Cardiac muscle cell (in vitro differentiated cells and primary cell): ENCODE data around the gene NANP. TPM values are rescaled to one million over a fixed set of nuclear protein-coding genes. Genes with fewer than 3 reads are reported as not detected.
"Not testable (repeated sequence)": the region's sequence is repeated elsewhere in the genome, so short reads cannot be mapped to it uniquely, and the experiment has no call there.

ENCODE experiments used
- DNase-seq, 2 donors: peaks; one replicate each; pipeline versions ENCODE4 v3.0.0 to v3.0.0-alpha.2; 2010 to 2017; ENCODE audit warnings: low read depth in 1 of 2, low spot score in 1 of 2
- H3K27ac ChIP-seq: fragments of 200-600 bp; sonication (generic); 2 replicates; pipeline ENCODE4 v1.5.1; 2016
- H3K27me3 ChIP-seq: fragments of 200-600 bp; sonication (generic); 2 replicates; pipeline ENCODE4 v1.6.0; 2016; ENCODE audit warnings: control low read depth
- H3K36me3 ChIP-seq: fragments of 200-600 bp; sonication (generic); 2 replicates; pipeline ENCODE4 v1.5.1; 2016; ENCODE audit warnings: control low read depth
- H3K4me1 ChIP-seq: fragments of 200-600 bp; sonication (generic); 2 replicates; pipeline ENCODE4 v1.8.1; 2017; ENCODE audit warnings: low read depth, mild to moderate bottlenecking, mixed run types
- H3K4me3 ChIP-seq: fragments of 200-600 bp; sonication (generic); 2 replicates; pipeline ENCODE4 v1.5.1; 2016; ENCODE audit warnings: mild to moderate bottlenecking
- H3K9me3 ChIP-seq: fragments of 200-600 bp; sonication (generic); 2 replicates; pipeline ENCODE4 v1.5.1; 2017; ENCODE audit warnings: low read depth, mild to moderate bottlenecking, control low read depth
- polyA plus RNA-seq: library from polyadenylated mRNA; unstranded; fragments of >200 nt; fragmentation: Nextera tagmentation; extraction: Ambion mirVana; gene quantifications from 2 replicates; pipeline ENCODE4 v1.2.1, GENCODE V29; 2016
- total RNA-seq: library from RNA; depleted of rRNA; stranded (reverse); fragments of >200 nt; gene quantifications from 2 replicates; pipeline ENCODE4 v1.2.3, GENCODE V29; 2016
- TF ChIP-seq, protein P1 (sequence below): IDR thresholded peaks from 2 replicates; pipeline ENCODE4 v1.5.1; 2012; ENCODE audit warnings: low read depth, mild to moderate bottlenecking, low read length

NANP gene
- total and polyA plus RNA-seq, 2 experiments from 2014 or later, result 3.7 to 5.7 TPM

GRCh38 chr20:25586877-25587276 is 36.9 kb downstream of the NANP start:
- Histone ChIP-seq H3K27ac (no peak overlapping the region), H3K27me3 (no peaks in the 10 kb centered on the region), H3K4me3 (no peak overlapping the region), H3K9me3 (no peaks in the 10 kb centered on the region), H3K36me3 (no peaks in the 10 kb centered on the region), H3K4me1 (peaks cover 19% of the 10 kb centered on the region)
- TF ChIP-seq, protein P1, sequence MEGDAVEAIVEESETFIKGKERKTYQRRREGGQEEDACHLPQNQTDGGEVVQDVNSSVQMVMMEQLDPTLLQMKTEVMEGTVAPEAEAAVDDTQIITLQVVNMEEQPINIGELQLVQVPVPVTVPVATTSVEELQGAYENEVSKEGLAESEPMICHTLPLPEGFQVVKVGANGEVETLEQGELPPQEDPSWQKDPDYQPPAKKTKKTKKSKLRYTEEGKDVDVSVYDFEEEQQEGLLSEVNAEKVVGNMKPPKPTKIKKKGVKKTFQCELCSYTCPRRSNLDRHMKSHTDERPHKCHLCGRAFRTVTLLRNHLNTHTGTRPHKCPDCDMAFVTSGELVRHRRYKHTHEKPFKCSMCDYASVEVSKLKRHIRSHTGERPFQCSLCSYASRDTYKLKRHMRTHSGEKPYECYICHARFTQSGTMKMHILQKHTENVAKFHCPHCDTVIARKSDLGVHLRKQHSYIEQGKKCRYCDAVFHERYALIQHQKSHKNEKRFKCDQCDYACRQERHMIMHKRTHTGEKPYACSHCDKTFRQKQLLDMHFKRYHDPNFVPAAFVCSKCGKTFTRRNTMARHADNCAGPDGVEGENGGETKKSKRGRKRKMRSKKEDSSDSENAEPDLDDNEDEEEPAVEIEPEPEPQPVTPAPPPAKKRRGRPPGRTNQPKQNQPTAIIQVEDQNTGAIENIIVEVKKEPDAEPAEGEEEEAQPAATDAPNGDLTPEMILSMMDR, result no peak
- no peak for DNase-seq

DNA sequence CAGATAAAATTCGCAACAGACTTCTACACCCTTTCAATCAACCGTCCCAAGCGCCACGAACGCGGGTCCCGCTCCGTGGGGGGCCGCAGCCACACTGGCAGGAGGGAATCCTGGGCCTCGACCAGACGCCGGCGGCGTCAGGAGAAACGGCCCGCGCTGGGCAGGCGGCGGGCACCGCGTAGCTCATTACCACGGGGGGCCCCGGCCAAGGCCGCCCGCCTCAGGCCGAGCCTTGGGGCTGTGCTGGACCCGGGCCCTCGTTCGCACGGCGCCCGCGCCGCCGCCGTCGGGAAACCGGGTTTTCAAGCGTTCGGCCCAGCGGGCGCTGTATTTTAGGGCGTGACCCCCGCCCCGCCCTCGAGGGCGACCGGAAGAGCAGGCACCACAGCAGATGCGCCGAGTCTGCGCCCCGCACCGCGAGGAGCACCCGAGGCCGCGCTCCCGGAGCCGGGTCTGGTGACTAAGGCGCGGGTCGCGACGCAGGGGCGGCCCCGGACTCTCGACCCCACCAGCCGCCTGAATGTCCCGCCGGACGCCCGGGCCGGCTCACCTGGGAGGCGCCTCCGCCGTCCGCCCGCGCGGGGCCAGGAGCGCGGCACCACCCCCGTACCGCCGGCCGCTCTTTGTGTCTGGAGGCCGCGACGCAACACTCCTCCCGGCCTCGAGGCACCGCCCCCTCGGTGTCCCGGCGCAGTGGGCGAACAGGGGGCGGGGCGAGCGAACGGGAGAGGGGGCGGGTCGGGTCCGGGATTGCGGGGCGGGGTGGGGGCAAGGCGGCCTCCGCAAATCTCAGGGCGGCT is 38.7 kb downstream of the NANP start, which contains the start of gene NINL:
TSS of gene NINL (minus strand) at position 627 of the 800 bp plus-strand sequence. CDS start 58,944 bp downstream, outside the sequence.
- H3K4me1 ChIP-seq, result peaks cover 19% of the 10 kb centered on the region
- no peaks in the 10 kb centered on the region for H3K36me3 ChIP-seq
- H3K27ac ChIP-seq, result peak within 1 kb of the TSS; percentile 85
- TF ChIP-seq, protein P1, result no peak
- no peaks in the 10 kb centered on the region for H3K27me3 ChIP-seq
- peak; percentile 77 to 91 for DNase-seq
- H3K4me3 ChIP-seq, result peak within 1 kb of the TSS; percentile 82
- H3K9me3 ChIP-seq, result no peaks in the 10 kb centered on the region

GRCh38 chr20:25583607-25584006 is 40.2 kb downstream of the NANP start:
- H3K36me3 ChIP-seq, H3K27ac ChIP-seq, DNase-seq, H3K4me3 ChIP-seq, H3K27me3 ChIP-seq, H3K9me3 ChIP-seq: not testable (repeated sequence)
- peaks cover 31% of the 10 kb centered on the region for H3K4me1 ChIP-seq

DNA sequence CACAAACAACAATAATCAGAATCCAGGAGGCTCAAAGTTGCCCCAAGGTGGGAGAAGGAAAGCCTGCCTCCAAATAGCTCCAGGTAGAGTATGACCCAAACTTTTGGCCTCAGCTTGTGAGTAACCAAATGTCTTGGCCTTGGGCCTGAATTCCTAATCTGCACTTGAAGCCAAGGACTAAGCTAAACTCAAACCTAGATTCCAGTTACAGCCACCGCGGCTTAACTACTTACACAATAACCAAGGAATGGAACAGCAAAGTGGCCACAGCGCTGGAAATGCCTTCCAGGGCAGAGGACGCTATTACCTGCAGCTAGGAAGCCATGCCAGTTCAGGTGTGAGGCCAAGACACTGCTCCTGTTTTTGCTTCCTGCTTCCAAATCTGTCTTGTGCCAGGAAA is 43.1 kb downstream of the NANP start:
- H3K4me1 ChIP-seq, result peaks cover 31% of the 10 kb centered on the region
- no peaks in the 10 kb centered on the region for H3K27me3 ChIP-seq
- TF ChIP-seq, protein P1, result no peak
- H3K27ac ChIP-seq, result peak overlapping the region; percentile 48
- no peak overlapping the region for H3K4me3 ChIP-seq
- DNase-seq, result peak in 1 of 2 donors; percentile 56
- H3K9me3 ChIP-seq, result no peaks in the 10 kb centered on the region
- no peaks in the 10 kb centered on the region for H3K36me3 ChIP-seq

DNA sequence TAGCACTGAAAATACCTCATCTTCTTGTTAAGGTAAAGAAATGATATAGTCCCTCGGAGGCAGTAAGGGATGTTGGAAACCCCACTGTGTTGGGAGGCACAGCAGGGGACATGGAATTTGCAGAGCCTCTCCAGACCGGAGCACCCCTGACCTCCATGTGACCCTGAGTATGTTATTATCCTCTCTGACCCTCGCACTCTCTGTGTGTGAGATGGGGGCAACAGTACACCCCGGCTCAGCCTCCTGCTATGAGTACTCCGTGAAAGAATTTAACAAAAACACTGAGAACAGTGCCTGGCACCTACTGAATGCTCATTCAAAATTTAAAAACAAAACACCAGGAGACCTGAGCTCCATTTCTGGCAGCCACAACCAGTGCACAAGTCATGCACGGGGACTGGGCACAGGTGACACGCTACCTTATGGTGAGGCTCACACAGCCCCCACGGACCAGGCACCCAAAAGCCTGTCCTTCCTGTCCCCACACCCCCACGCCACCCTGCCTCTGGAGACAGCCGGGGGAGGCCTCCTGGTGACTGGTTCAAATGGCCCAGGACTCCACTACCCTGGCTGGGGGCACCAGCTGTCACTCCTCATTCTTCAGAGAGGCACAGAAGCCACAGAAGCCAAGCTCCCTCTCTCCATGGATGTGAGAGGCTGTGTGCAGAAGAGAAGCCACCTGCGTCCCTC is 44.6 kb downstream of the NANP start:
- Histone ChIP-seq H3K4me3 (no peak overlapping the region), H3K27ac (peak overlapping the region; percentile 75), H3K4me1 (peaks cover 30% of the 10 kb centered on the region), H3K36me3 (no peaks in the 10 kb centered on the region), H3K27me3 (no peaks in the 10 kb centered on the region), H3K9me3 (no peaks in the 10 kb centered on the region)
- peak in 1 of 2 donors; percentile 42 for DNase-seq
- TF ChIP-seq, protein P1, result no peak
